Measurements from ENCODE around the gene MYOZ3. TPM values are rescaled to one million over a fixed set of nuclear protein-coding genes. Genes with fewer than 3 reads are reported as not detected.
A peak's percentile ranks its signal among the peaks of the same experiment; 100 is the strongest.

MYOZ3 gene
- total and polyA plus RNA-seq, 2 donors (not counting 1 experiment from before 2014, with no cell fraction given), result 0.04 TPM; not detected in 1

- H3K27ac ChIP-seq (ENCODE audit: low read length in 2 of 2), result no peak overlapping the region
- peaks cover 0 to 3% of the 10 kb centered on the region in 2 experiments for H3K36me3 ChIP-seq (replicated peaks in 1 of 2; ENCODE audit: control extremely low read depth in 1 of 2, control insufficient read depth in 1 of 2, extremely low read depth in 1 of 2, insufficient read depth in 2 of 2, low read length in 1 of 2)
- no peak overlapping the region for H3K4me3 Mint-ChIP-seq
- CTCF ChIA-PET, result interaction anchor here (1.3 kb wide), 1 partner anchor 164 kb away, joined by 3 read pairs; no protein-coding TSS in a partner anchor
- TF ChIP-seq CTCF (IDR thresholded peaks at IDR 0.05) (no peak), EZH2 (IDR thresholded peaks at IDR 0.05; ENCODE audit: borderline replicate concordance, insufficient read depth, low read depth, low read length, poor library complexity, severe bottlenecking) (no peak)
- no peaks in the 10 kb centered on the region for H3K9me3 ChIP-seq (ENCODE audit: control extremely low read depth in 1 of 3, control insufficient read depth in 2 of 3, insufficient read depth in 1 of 3, low read length in 2 of 3)
- H3K4me1 ChIP-seq (ENCODE audit: control insufficient read depth in 2 of 2, insufficient read depth in 2 of 2, low read length in 2 of 2), result peaks cover 34 to 37% of the 10 kb centered on the region in 2 donors
- H3K27me3 Mint-ChIP-seq, result peaks cover under 1% of the 10 kb centered on the region
- H2AFZ ChIP-seq (ENCODE audit: insufficient read depth, low read depth, low read length, poor library complexity, severe bottlenecking), result no peak overlapping the region
- WGBS (ENCODE audit: insufficient coverage), result 95% methylated on average over 2 of the region's 2 CpGs
- peaks cover 34% of the 10 kb centered on the region for H3K4me1 Mint-ChIP-seq
- DNase-seq (no peak), ATAC-seq (ENCODE audit: low read depth) (no peak)
- H3K9me3 Mint-ChIP-seq (ENCODE audit: insufficient read depth), result no peaks in the 10 kb centered on the region
- H3K79me2 ChIP-seq (ENCODE audit: control insufficient read depth, insufficient read depth, low read length), result peaks cover 24% of the 10 kb centered on the region
- no peak overlapping the region for H3K9ac ChIP-seq (ENCODE audit: low read length)
- POLR2A ChIA-PET, result no interaction called here
- no peaks in the 10 kb centered on the region for H3K27me3 ChIP-seq (replicated peaks in 1 of 4; ENCODE audit: control extremely low read depth in 1 of 4, control insufficient read depth in 3 of 4, insufficient read depth in 4 of 4, low read length in 3 of 4)
- H3K4me2 ChIP-seq (replicated peaks; ENCODE audit: low read depth, low read length, poor library complexity, severe bottlenecking), result no peak overlapping the region
- no peak overlapping the region for H3K4me3 ChIP-seq (ENCODE audit: control extremely low read depth in 1 of 5, extremely low read depth in 1 of 5, insufficient read depth in 1 of 5, low read depth in 2 of 5, low read length in 4 of 5)
- intact Hi-C loops (cut with micrococcal nuclease), result loop anchor here (10.0 kb wide), 1 partner anchor 167 kb away; no protein-coding TSS in a partner anchor
- H3K27ac Mint-ChIP-seq, result no peak overlapping the region
- H4K20me1 ChIP-seq (ENCODE audit: control insufficient read depth, insufficient read depth, low read length, poor library complexity, severe bottlenecking), result no peaks in the 10 kb centered on the region
Observed at GRCh38 chr5:150622157-150622556, 38.9 kb upstream of the MYOZ3 start.

GRCh38 chr5:150623152-150623877, 37.7 kb upstream of the MYOZ3 start:
- CTCF ChIA-PET, result interaction anchor here (1.3 kb wide), 1 partner anchor 166 kb away, joined by 3 read pairs; no protein-coding TSS in a partner anchor
- intact Hi-C loops (cut with micrococcal nuclease), result loop anchor here (10.0 kb wide), 1 partner anchor 169 kb away; no protein-coding TSS in a partner anchor
- Mint-ChIP-seq H3K4me3 (peak overlapping the region; percentile 90), H3K27me3 (no peaks in the 10 kb centered on the region), H3K9me3 (ENCODE audit: insufficient read depth) (no peaks in the 10 kb centered on the region), H3K4me1 (peaks cover 46% of the 10 kb centered on the region), H3K27ac (no peak overlapping the region)
- TF ChIP-seq EZH2 (IDR thresholded peaks at IDR 0.05; ENCODE audit: borderline replicate concordance, insufficient read depth, low read depth, low read length, poor library complexity, severe bottlenecking) (no peak), CTCF (IDR thresholded peaks at IDR 0.05) (no peak)
- H3K36me3 ChIP-seq (replicated peaks in 1 of 2; ENCODE audit: control extremely low read depth in 1 of 2, control insufficient read depth in 1 of 2, extremely low read depth in 1 of 2, insufficient read depth in 2 of 2, low read length in 1 of 2), result peaks cover 0 to 3% of the 10 kb centered on the region in 2 experiments
- H3K9me3 ChIP-seq (ENCODE audit: control extremely low read depth in 1 of 3, control insufficient read depth in 2 of 3, insufficient read depth in 1 of 3, low read length in 2 of 3), result no peaks in the 10 kb centered on the region
- H3K79me2 ChIP-seq (ENCODE audit: control insufficient read depth, insufficient read depth, low read length), result peaks cover 35% of the 10 kb centered on the region
- no peak overlapping the region for H3K9ac ChIP-seq (ENCODE audit: low read length)
- peaks cover 45 to 48% of the 10 kb centered on the region in 2 donors for H3K4me1 ChIP-seq (ENCODE audit: control insufficient read depth in 2 of 2, insufficient read depth in 2 of 2, low read length in 2 of 2)
- DNase-seq, result peak; percentile 45
- H3K27me3 ChIP-seq (replicated peaks in 1 of 4; ENCODE audit: control extremely low read depth in 1 of 4, control insufficient read depth in 3 of 4, insufficient read depth in 4 of 4, low read length in 3 of 4), result no peaks in the 10 kb centered on the region
- H3K4me2 ChIP-seq (replicated peaks; ENCODE audit: low read depth, low read length, poor library complexity, severe bottlenecking), result peak overlapping the region; percentile 60
- peak overlapping the region; percentile 53 for H2AFZ ChIP-seq (ENCODE audit: insufficient read depth, low read depth, low read length, poor library complexity, severe bottlenecking)
- H4K20me1 ChIP-seq (ENCODE audit: control insufficient read depth, insufficient read depth, low read length, poor library complexity, severe bottlenecking), result peaks cover 11% of the 10 kb centered on the region
- ATAC-seq (ENCODE audit: low read depth), result no peak
- POLR2A ChIA-PET, result interaction anchor here (0.6 kb wide), 1 partner anchor 34 kb away, joined by 5 read pairs; no protein-coding TSS in a partner anchor
- H3K27ac ChIP-seq (ENCODE audit: low read length in 2 of 2), result no peak overlapping the region
- WGBS (ENCODE audit: insufficient coverage), result 56% methylated on average over 6 of the region's 7 CpGs
- H3K4me3 ChIP-seq (ENCODE audit: control extremely low read depth in 1 of 5, extremely low read depth in 1 of 5, insufficient read depth in 1 of 5, low read depth in 2 of 5, low read length in 4 of 5), result peak overlapping the region in 1 of 5 experiments; percentile 22

Measured in B cell (primary cell).